ENCODE results near the gene KLHL22.

DNA sequence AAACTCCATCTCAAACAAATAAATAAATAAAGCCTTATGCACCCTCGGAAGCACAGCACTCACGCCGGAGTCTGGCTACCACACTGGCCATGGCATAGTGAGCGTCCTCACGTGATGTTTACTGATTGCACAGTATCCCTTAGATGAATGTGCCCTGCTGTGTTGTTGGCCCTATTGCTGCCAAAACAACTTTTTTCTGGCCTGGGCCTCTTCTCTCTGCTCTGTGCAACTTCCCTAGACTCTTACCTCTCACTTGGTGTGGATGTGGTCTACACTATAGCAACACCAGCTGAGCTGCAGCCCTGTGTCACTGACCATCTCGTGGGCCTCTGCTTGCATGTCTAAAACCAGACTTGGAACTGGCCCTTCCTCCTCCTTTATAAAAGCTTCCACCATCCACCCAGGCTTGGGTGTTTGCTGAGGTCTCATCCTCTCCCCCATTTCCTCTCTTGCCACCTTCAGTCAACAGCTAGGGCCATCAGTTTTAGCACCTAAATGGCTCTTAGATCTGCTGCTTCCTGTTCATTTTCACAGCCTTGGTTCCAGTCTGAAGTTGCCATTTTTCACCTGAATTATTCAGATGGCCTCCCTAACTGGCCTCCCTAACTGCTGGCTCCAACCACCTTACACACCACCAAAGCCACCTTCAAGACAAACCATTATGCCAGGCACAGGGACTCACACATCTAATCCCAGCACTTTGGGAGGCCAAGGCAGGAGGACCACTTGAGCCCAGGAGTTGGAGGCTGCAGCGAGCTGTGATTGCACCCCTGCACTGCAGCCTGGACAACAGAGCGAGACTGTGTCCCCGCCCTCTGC is 92.4 kb downstream of the KLHL22 start:
- TF ChIP-seq POLR2A (IDR thresholded peaks at IDR 0.05; ENCODE audit: low read depth, low read length) (no peak), POLR2AphosphoS5 (IDR thresholded peaks at IDR 0.05; ENCODE audit: low read depth, low read length) (no peak)

Measured in GM12892 (cell line).